HG03039 (cell line): ENCODE results near the gene SCARB1.
A peak's percentile ranks its signal among the peaks of the same experiment; 100 is the strongest.

Experiments used
- ATAC-seq: cut with Tn5 transposase; IDR thresholded peaks from one replicate; pipeline ENCODE4 v1.9.1; 2021; ENCODE audit warnings: mild to moderate bottlenecking, moderate library complexity; ENCODE audit not compliant: unreplicated experiment

The SCARB1 gene

GRCh38 chr12:124778411-124778810 is 85.3 kb downstream of the SCARB1 start:
- ATAC-seq: no peak

- no peak for ATAC-seq
These were observed 86.0 kb downstream of the SCARB1 start for GRCh38 chr12:124777399-124778372.

GRCh38 chr12:124776125-124776513 is 87.5 kb downstream of the SCARB1 start:
- no peak for ATAC-seq

GRCh38 chr12:124774462-124775167 is 89.0 kb downstream of the SCARB1 start:
- ATAC-seq: peak; percentile 58

- ATAC-seq: peak; percentile 23
These were observed 89.6 kb downstream of the SCARB1 start for GRCh38 chr12:124774054-124774461.

GRCh38 chr12:124772289-124773170 is 91.1 kb downstream of the SCARB1 start:
- ATAC-seq: no peak

GRCh38 chr12:124771462-124772288 is 92.0 kb downstream of the SCARB1 start:
- ATAC-seq: no peak

GRCh38 chr12:124770728-124771127 is 92.9 kb downstream of the SCARB1 start:
- no peak for ATAC-seq

GRCh38 chr12:124769881-124770512 is 93.7 kb downstream of the SCARB1 start:
- no peak for ATAC-seq

GRCh38 chr12:124769163-124769530 is 94.5 kb downstream of the SCARB1 start:
- no peak for ATAC-seq

- no peak for ATAC-seq
These were observed 95.1 kb downstream of the SCARB1 start for GRCh38 chr12:124768452-124769162.

- ATAC-seq: peak; percentile 45
These were observed 96.4 kb downstream of the SCARB1 start for GRCh38 chr12:124767066-124767821.

GRCh38 chr12:124766727-124767065 is 97.0 kb downstream of the SCARB1 start:
- ATAC-seq: no peak

GRCh38 chr12:124765581-124766489 is 97.8 kb downstream of the SCARB1 start:
- ATAC-seq: no peak

GRCh38 chr12:124764870-124765580 is 98.6 kb downstream of the SCARB1 start:
- ATAC-seq: no peak

GRCh38 chr12:124764451-124764850 is 99.2 kb downstream of the SCARB1 start:
- no peak for ATAC-seq

GRCh38 chr12:124763594-124763979 is 100.1 kb downstream of the SCARB1 start:
- no peak for ATAC-seq
